ENCODE measurements around the gene CLCA2.
A peak's percentile ranks its signal among the peaks of the same experiment; 100 is the strongest.
"Not testable (repeated sequence)": the region's sequence is repeated elsewhere in the genome, so short reads cannot be mapped to it uniquely, and the experiment has no call there.

Gene CLCA2

DNA sequence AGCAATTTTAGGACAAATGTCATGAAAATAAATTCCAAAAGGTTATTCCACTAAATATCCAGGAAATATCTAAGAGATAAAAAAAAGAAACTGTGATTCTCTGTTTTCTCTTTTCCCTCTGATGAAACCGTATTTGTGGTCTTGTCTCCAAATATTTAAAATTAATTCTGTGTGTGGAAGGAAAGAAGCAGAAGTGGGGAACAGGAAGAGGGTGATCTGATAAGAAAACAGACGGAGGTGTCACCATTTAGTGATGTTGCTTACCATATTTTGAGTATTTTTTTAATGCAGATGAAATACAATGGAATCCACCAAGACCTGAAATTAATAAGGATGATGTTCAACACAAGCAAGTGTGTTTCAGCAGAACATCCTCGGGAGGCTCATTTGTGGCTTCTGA lies 74.3 kb downstream of the CLCA2 start:
- 80 to 91% methylated on average over 3 of the region's 3 CpGs for WGBS, 2 experiments (ENCODE audit: insufficient coverage in 2 of 2)
- no peaks in the 10 kb centered on the region for H3K36me3 ChIP-seq (ENCODE audit: control insufficient read depth, insufficient read depth, low read length)
- H3K4me1 ChIP-seq (ENCODE audit: control insufficient read depth, insufficient read depth, low read length, poor library complexity, severe bottlenecking): peaks cover 9% of the 10 kb centered on the region
- no peak overlapping the region for H3K4me3 ChIP-seq (ENCODE audit: extremely low read depth, insufficient read depth, low read length, poor library complexity, severe bottlenecking)
- H3K9me3 ChIP-seq (ENCODE audit: control insufficient read depth, low read length): no peaks in the 10 kb centered on the region
- no peak overlapping the region for H3K27ac ChIP-seq (ENCODE audit: low read depth, low read length, severe bottlenecking)

DNA sequence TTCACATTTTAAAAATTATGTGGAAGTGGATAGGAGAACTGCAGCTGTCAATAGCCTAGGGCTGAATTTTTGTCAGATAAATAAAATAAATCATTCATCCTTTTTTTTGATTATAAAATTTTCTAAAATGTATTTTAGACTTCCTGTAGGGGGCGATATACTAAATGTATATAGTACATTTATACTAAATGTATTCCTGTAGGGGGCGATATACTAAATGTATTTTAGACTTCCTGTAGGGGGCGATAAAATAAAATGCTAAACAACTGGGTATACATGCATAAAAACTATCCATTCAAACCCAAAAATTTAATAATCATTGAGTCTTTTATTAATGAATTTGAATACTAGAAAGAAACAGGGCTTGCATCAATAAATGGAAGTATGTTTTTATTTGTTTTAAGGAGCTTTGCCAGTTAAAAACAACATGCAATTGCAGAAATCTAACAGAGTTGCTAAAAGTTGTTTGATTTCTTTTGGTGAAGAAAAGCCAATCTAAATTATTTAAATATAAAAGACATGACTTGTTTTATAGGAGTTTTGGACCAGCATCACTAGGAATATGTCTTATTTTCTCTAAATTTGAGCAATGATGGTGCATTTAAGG lies 76.1 kb downstream of the CLCA2 start:
- no CpG with 5 or more reads among the region's 3 CpGs for WGBS, 2 experiments (ENCODE audit: insufficient coverage in 2 of 2)
- no peaks in the 10 kb centered on the region for H3K36me3 ChIP-seq (ENCODE audit: control insufficient read depth, insufficient read depth, low read length)
- no peaks in the 10 kb centered on the region for H3K9me3 ChIP-seq (ENCODE audit: control insufficient read depth, low read length)
- H3K27ac ChIP-seq (ENCODE audit: low read depth, low read length, severe bottlenecking): no peak overlapping the region
- H3K4me1 ChIP-seq (ENCODE audit: control insufficient read depth, insufficient read depth, low read length, poor library complexity, severe bottlenecking): peaks cover 19% of the 10 kb centered on the region
- no peak overlapping the region for H3K4me3 ChIP-seq (ENCODE audit: extremely low read depth, insufficient read depth, low read length, poor library complexity, severe bottlenecking)

DNA sequence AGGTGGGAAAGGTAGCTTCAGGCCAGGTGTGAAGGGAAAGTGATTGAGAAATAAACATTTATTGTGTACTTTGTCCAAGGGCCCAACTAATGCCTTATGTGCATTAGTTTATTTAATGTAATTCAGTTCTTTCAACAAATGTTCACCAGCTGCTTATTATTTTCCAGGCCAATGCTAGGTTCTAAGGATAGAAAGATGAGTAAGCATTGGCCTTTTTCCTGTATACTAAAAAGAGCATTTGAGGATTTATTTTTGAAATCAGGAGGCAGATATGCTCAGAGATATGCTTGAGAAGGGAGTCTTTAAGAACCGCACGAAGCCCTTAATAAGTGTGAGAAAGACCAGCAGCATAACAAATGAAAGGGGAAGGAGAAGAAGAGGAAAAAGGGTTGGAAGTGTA lies 76.7 kb downstream of the CLCA2 start:
- no peaks in the 10 kb centered on the region for H3K36me3 ChIP-seq (ENCODE audit: control insufficient read depth, insufficient read depth, low read length)
- no peak overlapping the region for H3K4me3 ChIP-seq (ENCODE audit: extremely low read depth, insufficient read depth, low read length, poor library complexity, severe bottlenecking)
- H3K9me3 ChIP-seq (ENCODE audit: control insufficient read depth, low read length): no peaks in the 10 kb centered on the region
- H3K27ac ChIP-seq (ENCODE audit: low read depth, low read length, severe bottlenecking): no peak overlapping the region
- 79 to 94% methylated on average over 2 of the region's 2 CpGs for WGBS, 2 experiments (ENCODE audit: insufficient coverage in 2 of 2)
- H3K4me1 ChIP-seq (ENCODE audit: control insufficient read depth, insufficient read depth, low read length, poor library complexity, severe bottlenecking): peaks cover 19% of the 10 kb centered on the region

DNA sequence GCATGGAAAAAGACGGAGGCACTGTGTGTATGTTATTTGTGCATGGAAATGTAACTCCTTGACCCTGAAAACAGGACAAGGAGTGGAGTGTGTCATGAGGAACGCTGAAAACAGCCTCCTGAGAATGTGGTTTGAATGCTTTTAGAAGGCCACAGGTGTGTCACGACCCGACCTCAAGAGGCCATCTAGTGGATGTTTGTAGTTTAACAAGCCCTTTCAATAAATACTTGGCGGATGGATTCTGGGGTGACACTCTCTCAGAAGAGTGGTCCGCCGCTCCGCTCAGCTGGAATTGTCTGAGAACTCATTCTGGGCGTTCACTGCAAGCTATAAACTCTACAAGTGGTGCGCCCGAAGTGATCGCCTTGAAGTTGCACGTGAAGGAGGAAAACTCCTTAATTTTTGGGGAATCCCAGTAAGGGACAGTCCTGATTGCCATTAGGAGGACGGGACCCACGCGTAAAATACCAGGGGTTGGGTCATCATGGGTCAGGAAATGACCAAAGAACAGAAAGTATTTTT lies 78.2 kb downstream of the CLCA2 start:
- H3K36me3 ChIP-seq (ENCODE audit: control insufficient read depth, insufficient read depth, low read length); H3K9me3 ChIP-seq (ENCODE audit: control insufficient read depth, low read length): not testable (repeated sequence)
- Histone ChIP-seq H3K27ac (ENCODE audit: low read depth, low read length, severe bottlenecking) (peak overlapping the region; percentile 53), H3K4me3 (ENCODE audit: extremely low read depth, insufficient read depth, low read length, poor library complexity, severe bottlenecking) (peak overlapping the region; percentile 11), H3K4me1 (ENCODE audit: control insufficient read depth, insufficient read depth, low read length, poor library complexity, severe bottlenecking) (peaks cover 19% of the 10 kb centered on the region)
- WGBS, 2 experiments (ENCODE audit: insufficient coverage in 2 of 2): 71 to 73% methylated on average over 13 to 15 of the region's 16 CpGs

DNA sequence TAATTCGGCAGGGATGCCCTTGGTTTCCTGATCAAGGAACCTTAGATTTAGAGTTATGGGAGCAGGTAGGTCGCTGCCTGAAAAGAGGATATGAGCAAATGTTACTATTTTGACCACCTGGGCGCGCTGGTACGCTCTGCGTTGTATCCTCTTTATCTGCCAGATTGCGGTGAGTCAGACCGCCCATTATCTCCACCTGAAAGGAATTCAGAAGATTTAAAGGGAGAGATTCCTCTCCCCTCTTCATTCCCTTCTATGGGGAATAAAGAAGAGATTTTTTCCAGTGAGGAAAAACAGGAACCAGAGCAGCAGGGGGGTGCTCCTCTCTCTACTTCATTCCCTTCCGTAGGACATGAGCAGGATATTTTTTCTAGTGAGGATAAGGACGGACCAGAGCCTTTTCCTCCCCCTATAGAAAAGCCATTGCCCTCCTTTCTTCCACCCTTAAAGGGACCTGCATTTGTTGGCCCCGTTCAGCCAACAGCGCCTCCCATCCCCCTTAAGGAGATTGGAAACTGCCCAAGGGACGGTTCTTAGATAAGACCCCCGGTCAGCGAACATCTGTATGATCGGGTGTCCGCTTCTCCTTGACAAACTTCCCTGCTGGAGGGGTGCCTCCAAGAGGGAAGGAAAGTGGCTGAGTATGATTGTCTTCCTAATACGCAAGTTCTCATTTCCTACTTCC lies 78.9 kb downstream of the CLCA2 start:
- Histone ChIP-seq H3K4me1 (ENCODE audit: control insufficient read depth, insufficient read depth, low read length, poor library complexity, severe bottlenecking) (peaks cover 19% of the 10 kb centered on the region), H3K4me3 (ENCODE audit: extremely low read depth, insufficient read depth, low read length, poor library complexity, severe bottlenecking) (peak overlapping the region; percentile 11), H3K9me3 (ENCODE audit: control insufficient read depth, low read length) (no peaks in the 10 kb centered on the region), H3K27ac (ENCODE audit: low read depth, low read length, severe bottlenecking) (peak overlapping the region; percentile 53), H3K36me3 (ENCODE audit: control insufficient read depth, insufficient read depth, low read length) (no peaks in the 10 kb centered on the region)
- WGBS, 2 experiments (ENCODE audit: insufficient coverage in 2 of 2): 43 to 60% methylated on average over 3 to 7 of the region's 18 CpGs

DNA sequence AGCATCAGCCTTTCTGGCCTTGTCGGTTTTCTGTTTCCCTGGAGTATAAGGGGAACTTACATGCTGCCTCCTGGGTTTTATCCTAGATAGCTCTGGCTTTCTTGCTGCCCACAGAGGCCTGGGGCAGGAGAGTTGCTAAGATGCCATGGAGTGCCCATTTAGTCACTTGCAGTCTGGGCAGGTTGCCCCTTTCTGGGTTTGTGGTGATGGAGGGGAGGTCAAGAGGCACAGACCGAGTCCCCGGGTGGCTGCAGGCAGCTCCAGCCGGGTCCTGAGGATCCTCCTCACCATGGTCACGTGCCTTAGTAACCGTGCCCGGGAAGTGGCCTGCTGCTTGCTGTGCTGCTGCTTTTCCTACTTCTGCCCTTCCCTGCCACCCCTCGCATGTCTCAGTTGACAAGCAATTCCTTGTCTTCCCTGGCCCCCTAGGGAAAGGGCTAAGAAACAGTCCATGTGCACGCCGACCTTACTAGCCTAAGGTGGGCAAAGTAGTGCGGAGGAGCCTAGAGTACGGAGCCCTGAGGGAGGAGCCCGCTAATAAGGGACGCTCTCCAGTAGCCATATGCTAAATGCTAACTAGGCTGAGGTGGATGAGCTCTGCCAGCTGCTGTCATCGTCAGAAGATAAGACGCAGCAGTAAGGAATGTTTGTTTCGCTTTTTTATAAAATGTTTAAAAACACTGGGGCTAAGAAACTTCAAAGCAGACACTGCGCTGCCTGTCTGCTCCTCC lies 79.6 kb downstream of the CLCA2 start:
- H3K4me3 ChIP-seq (ENCODE audit: extremely low read depth, insufficient read depth, low read length, poor library complexity, severe bottlenecking): no peak overlapping the region

DNA sequence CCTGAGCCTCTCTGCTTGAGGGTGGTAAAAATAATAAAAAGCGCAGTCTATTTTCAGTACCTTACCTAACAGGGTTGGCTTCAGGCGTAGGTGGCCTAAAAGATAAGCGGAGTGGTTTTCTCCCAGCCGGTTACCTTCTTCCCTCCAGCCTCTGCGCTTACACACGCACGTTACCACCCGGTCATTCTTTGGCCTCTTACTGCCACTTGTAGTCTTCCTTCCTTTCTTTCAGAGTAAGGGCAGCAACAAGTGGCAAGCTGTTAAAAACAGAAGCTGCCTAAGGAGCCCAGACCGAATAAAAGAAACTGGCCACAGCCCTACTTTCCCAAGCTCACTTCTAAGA lies 80.1 kb downstream of the CLCA2 start:
- Histone ChIP-seq H3K27ac (ENCODE audit: low read depth, low read length, severe bottlenecking) (no peak overlapping the region), H3K4me3 (ENCODE audit: extremely low read depth, insufficient read depth, low read length, poor library complexity, severe bottlenecking) (no peak overlapping the region), H3K4me1 (ENCODE audit: control insufficient read depth, insufficient read depth, low read length, poor library complexity, severe bottlenecking) (peaks cover 19% of the 10 kb centered on the region), H3K36me3 (ENCODE audit: control insufficient read depth, insufficient read depth, low read length) (no peaks in the 10 kb centered on the region), H3K9me3 (ENCODE audit: control insufficient read depth, low read length) (no peaks in the 10 kb centered on the region)
- WGBS, 2 experiments (ENCODE audit: insufficient coverage in 2 of 2): 78 to 83% methylated on average over 7 to 8 of the region's 9 CpGs

More for the DNA sequence above, 79.6 kb downstream of the CLCA2 start:
- Histone ChIP-seq H3K36me3 (ENCODE audit: control insufficient read depth, insufficient read depth, low read length) (no peaks in the 10 kb centered on the region), H3K9me3 (ENCODE audit: control insufficient read depth, low read length) (no peaks in the 10 kb centered on the region), H3K4me1 (ENCODE audit: control insufficient read depth, insufficient read depth, low read length, poor library complexity, severe bottlenecking) (peaks cover 19% of the 10 kb centered on the region), H3K27ac (ENCODE audit: low read depth, low read length, severe bottlenecking) (peak overlapping the region; percentile 52)
- 75 to 78% methylated on average over 11 to 18 of the region's 18 CpGs for WGBS, 2 experiments (ENCODE audit: insufficient coverage in 2 of 2)

DNA sequence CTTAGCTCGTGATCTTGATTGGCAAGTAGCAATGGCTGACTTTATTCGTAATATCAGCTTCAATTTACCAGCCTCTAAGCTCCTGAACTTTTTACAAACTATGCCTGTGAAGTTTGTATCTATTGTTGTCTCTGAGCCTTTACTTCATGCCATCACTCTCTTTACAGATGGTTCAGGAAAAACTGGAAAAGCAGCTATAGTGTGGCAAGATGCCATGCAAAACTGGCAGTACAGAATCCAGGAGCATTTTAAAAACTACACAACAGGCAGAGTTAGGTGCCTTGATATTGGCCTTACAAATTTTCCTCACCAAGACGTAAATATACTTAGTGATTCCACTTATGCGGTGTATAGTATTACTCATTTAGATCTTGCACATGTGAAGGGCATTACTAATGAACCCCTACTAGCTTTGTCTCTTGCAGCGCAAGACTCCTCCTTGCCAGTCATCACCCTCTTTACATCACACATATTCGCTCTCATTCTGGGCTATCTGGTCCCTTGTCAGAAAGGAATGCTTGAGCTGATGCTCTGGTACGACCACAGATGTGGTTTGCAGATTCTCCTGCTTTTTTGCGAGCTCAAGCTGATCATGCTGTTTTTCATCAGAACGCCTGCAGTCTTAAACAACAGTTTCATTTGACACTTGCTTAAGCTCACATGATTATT lies 81.1 kb downstream of the CLCA2 start:
- Histone ChIP-seq H3K27ac (ENCODE audit: low read depth, low read length, severe bottlenecking) (no peak overlapping the region), H3K4me3 (ENCODE audit: extremely low read depth, insufficient read depth, low read length, poor library complexity, severe bottlenecking) (no peak overlapping the region), H3K9me3 (ENCODE audit: control insufficient read depth, low read length) (no peaks in the 10 kb centered on the region), H3K36me3 (ENCODE audit: control insufficient read depth, insufficient read depth, low read length) (no peaks in the 10 kb centered on the region), H3K4me1 (ENCODE audit: control insufficient read depth, insufficient read depth, low read length, poor library complexity, severe bottlenecking) (peaks cover 19% of the 10 kb centered on the region)
- WGBS, 2 experiments (ENCODE audit: insufficient coverage in 2 of 2): 80 to 85% methylated on average over 5 to 7 of the region's 9 CpGs

DNA sequence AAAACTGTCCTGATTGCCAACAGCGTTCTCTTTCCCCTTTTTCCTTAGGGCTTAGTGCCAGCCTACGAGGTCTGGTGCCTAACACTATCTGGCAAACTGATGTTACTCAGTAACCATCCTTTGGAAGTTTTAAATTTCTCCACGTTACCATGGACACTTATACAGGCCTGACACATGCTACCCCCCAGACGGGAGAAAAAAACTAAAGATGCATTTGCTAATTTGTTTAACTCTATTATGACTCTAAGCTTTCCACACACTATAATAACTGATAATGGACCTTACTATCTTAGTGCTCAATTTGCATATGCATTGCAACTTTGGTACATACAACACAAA lies 81.6 kb downstream of the CLCA2 start:
- Histone ChIP-seq H3K4me1 (ENCODE audit: control insufficient read depth, insufficient read depth, low read length, poor library complexity, severe bottlenecking) (peaks cover 19% of the 10 kb centered on the region), H3K4me3 (ENCODE audit: extremely low read depth, insufficient read depth, low read length, poor library complexity, severe bottlenecking) (no peak overlapping the region), H3K9me3 (ENCODE audit: control insufficient read depth, low read length) (no peaks in the 10 kb centered on the region), H3K36me3 (ENCODE audit: control insufficient read depth, insufficient read depth, low read length) (no peaks in the 10 kb centered on the region), H3K27ac (ENCODE audit: low read depth, low read length, severe bottlenecking) (no peak overlapping the region)
- WGBS, 2 experiments (ENCODE audit: insufficient coverage in 2 of 2): 81 to 93% methylated on average over 4 of the region's 4 CpGs
